Measurements from ENCODE around the gene ABHD2.

DNA sequence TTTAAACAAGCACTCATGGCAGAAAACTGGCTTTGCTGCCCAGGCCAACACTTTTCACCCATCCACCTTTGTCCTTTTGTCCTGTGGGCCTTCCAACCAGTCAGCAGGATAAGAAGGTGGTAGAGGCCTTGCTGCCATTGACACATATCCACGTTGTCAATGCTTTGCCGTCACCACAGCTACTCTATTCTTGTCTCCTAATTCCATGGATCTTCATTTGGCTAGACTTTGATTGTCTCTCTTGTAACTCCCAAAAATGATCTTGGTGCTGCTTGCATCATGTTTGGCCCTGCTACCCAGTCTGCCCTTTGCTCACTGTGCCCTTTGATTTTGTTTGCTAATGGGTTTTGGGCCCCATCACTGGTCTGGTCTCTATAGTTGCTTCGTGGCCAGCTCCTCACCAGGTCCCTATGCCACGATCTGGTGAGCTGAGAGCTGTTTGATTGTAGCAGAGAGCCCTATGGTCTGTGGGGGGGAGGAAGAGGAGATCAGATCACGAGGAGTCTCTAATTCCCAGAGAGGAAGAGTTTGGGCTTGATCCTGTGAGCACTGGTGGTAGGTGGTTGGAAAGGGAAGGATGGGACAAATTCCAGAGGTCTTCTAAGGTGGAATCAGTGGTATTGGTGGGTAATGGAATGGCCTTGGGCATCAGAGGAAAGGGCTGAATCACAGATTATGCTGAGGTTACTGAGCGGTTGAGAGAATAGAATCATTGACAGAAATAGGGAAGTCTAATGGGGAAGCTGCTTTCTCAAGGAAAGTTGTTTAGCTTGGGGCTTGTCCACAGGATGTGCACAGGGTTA lies 40.3 kb downstream of the ABHD2 start:
- TF ChIP-seq, protein P1, sequence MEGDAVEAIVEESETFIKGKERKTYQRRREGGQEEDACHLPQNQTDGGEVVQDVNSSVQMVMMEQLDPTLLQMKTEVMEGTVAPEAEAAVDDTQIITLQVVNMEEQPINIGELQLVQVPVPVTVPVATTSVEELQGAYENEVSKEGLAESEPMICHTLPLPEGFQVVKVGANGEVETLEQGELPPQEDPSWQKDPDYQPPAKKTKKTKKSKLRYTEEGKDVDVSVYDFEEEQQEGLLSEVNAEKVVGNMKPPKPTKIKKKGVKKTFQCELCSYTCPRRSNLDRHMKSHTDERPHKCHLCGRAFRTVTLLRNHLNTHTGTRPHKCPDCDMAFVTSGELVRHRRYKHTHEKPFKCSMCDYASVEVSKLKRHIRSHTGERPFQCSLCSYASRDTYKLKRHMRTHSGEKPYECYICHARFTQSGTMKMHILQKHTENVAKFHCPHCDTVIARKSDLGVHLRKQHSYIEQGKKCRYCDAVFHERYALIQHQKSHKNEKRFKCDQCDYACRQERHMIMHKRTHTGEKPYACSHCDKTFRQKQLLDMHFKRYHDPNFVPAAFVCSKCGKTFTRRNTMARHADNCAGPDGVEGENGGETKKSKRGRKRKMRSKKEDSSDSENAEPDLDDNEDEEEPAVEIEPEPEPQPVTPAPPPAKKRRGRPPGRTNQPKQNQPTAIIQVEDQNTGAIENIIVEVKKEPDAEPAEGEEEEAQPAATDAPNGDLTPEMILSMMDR (IDR thresholded peaks at IDR 0.05), result no peak
- no peak for TF ChIP-seq POLR2AphosphoS5 (IDR thresholded peaks at IDR 0.05)

Data from upper lobe of left lung (tissue), 4 donors.